ENCODE data around the gene EMILIN3.

The EMILIN3 gene

DNA sequence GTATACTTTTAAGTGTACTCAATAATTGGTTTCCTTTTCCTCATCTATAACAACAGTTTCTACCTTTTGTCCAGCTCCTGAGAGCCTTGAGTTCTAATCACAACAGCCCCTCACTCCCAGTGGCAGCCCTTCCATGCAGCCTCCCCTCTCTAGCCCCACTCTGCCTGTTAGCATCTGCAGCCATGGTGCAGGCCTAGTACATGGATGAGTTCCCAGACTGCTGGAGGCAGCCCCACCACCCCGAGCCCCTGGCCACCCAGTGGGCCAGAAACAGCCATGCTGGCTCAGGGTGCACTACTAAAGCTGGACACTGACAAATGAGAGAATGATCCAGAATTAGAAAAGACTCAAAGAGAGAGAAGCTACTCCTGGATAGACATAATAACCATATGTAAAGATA, 35.7 kb downstream of the EMILIN3 start:
- TF ChIP-seq CTCF (IDR thresholded peaks at IDR 0.05): no peak

DNA sequence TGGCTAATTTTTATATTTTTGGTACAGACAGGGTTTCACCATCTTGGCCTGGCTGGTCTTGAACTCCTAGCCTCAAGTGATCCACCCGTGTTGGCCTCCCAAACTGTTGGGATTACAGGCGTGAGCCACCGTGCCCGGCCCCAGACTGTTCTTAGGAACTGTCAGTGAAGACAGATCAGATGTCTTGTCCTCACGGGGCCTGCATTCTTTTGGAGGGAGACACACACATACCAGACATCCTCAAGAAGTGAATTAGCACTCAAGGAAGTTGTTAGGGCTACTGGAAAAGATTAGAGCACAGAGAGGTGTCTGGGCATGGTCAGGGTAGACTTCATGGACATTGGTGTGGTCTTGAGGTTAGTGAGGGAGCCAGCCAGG, 36.3 kb downstream of the EMILIN3 start:
- TF ChIP-seq CTCF (IDR thresholded peaks at IDR 0.05): no peak

DNA sequence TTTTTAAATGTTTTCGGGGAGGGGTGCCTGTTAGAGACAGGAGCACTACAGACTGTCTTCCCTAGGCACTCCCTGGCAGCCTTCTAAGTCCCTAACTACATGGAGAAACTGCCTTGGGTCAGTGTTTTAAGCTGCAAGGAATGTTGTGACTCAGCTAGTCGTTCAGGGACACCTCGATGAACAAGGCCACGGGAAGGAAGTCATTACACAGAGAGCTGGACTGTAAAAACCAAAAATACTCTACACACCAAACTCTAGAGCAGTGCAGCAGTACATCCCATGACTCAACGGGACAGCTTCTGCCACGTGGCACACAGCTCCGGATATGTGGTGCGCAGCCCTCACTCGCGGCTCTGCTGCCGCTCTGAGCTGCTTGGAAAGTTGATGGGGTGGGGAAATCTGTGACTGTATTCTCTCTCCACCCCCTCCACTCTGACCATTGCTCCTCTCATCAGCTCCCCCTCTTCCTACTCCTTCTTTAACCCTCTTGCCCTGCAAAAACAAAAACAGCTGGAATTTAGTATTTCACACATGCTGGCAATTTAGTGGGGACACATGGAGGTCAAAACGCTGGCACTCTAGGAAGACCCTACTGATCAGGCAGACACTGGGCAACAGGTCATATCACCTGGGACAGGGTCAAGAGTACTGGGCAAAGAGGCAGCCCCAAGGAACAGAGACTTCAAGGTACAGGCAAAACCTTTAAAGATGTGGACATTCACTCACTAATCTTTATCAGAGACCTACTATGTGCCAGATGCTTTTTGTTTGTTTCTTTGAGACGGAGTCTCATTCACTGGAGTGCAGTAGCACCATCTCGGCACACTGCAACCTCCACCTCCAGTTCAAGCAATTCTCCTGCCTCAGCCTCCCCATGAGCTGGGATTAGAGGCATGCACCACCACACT, 36.9 kb downstream of the EMILIN3 start:
- TF ChIP-seq CTCF (IDR thresholded peaks at IDR 0.05): no peak

DNA sequence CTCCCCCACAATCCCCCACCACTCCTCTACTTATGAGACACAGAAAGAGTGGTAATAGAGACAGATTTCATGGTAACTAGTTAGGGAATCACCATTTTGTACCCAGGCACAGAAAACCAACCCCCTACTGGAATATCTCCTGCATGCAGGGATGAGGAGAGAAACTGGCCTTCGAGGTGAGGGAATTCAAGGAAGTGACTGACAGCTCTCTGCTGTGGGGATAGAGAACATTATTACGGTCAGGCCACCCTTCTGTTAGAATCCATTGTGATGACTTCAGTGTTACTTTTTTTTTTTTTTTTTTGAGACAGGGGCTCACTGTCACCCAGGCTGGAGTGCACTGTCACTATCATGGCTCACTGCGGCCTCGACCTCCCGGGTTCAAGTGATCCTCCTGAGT, 39.4 kb downstream of the EMILIN3 start:
- no peak for TF ChIP-seq CTCF (IDR thresholded peaks at IDR 0.05)

- no peak for TF ChIP-seq CTCF (IDR thresholded peaks at IDR 0.05)
Measured at GRCh38 chr20:41320976-41321375, 45.6 kb downstream of the EMILIN3 start.

GRCh38 chr20:41320441-41320840, 46.2 kb downstream of the EMILIN3 start:
- no peak for TF ChIP-seq CTCF (IDR thresholded peaks at IDR 0.05)

DNA sequence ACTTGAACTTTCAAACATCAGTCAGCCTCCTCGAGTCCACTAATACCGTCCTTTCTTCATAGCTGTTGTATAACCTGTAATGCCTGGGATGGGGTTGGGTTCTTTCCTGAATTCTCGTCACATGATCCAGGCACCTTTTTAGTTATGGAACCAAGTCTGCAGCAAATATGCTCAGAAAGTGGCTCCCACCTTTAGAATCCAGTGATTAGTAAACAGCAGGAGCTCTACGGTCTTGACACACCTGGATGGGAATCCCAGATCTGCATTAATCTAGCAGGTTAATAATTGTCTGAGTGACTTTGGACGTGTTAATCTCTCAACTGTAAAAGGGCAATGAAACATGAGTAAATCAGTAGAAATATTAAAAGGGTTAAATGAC, 48.4 kb downstream of the EMILIN3 start:
- no peak for TF ChIP-seq CTCF (IDR thresholded peaks at IDR 0.05)
